Measurements from ENCODE around the gene MEGF10.

Gene MEGF10

GRCh38 chr5:127389601-127390000 lies 99.0 kb downstream of the MEGF10 start:
- H3K27ac ChIP-seq (ENCODE audit: low read depth, low read length) = no peak overlapping the region
- H2AFZ ChIP-seq (ENCODE audit: low read length, unreplicated experiment) = no peak overlapping the region
- no peaks in the 10 kb centered on the region for H3K27me3 ChIP-seq (ENCODE audit: insufficient read depth, low read length)
- no peaks in the 10 kb centered on the region for H3K79me2 ChIP-seq (ENCODE audit: control insufficient read depth, insufficient read depth, low read length, unreplicated experiment)
- H3K4me3 ChIP-seq (ENCODE audit: low read depth, low read length) = no peak overlapping the region
- no peaks in the 10 kb centered on the region for H3K36me3 ChIP-seq (ENCODE audit: insufficient read depth, low read length)
- H3K4me1 ChIP-seq (ENCODE audit: control insufficient read depth, insufficient read depth, low read length, unreplicated experiment) = peaks cover 23% of the 10 kb centered on the region

- peaks cover 10% of the 10 kb centered on the region; the same call in 1 of the 2 replicates for H3K27me3 ChIP-seq (ENCODE audit: insufficient read depth, low read length)
Observed at GRCh38 chr5:127392762-127393161, 102.2 kb downstream of the MEGF10 start.

GRCh38 chr5:127396490-127397155 lies 106.0 kb downstream of the MEGF10 start:
- no peak overlapping the region for H3K27ac ChIP-seq (ENCODE audit: low read depth, low read length)
- H3K4me1 ChIP-seq (ENCODE audit: control insufficient read depth, insufficient read depth, low read length, unreplicated experiment) = no peaks in the 10 kb centered on the region
- no peak overlapping the region for H3K4me3 ChIP-seq (ENCODE audit: low read depth, low read length)
- peaks cover 36% of the 10 kb centered on the region for H3K27me3 ChIP-seq (ENCODE audit: insufficient read depth, low read length)
- H3K79me2 ChIP-seq (ENCODE audit: control insufficient read depth, insufficient read depth, low read length, unreplicated experiment) = no peaks in the 10 kb centered on the region
- H3K36me3 ChIP-seq (ENCODE audit: insufficient read depth, low read length) = no peaks in the 10 kb centered on the region
- no peak overlapping the region for H2AFZ ChIP-seq (ENCODE audit: low read length, unreplicated experiment)

More at GRCh38 chr5:127392762-127393161, 102.2 kb downstream of the MEGF10 start:
- Histone ChIP-seq H3K79me2 (ENCODE audit: control insufficient read depth, insufficient read depth, low read length, unreplicated experiment) (no peaks in the 10 kb centered on the region), H2AFZ (ENCODE audit: low read length, unreplicated experiment) (no peak overlapping the region), H3K4me1 (ENCODE audit: control insufficient read depth, insufficient read depth, low read length, unreplicated experiment) (peaks cover 6% of the 10 kb centered on the region), H3K27ac (ENCODE audit: low read depth, low read length) (no peak overlapping the region), H3K4me3 (ENCODE audit: low read depth, low read length) (no peak overlapping the region), H3K36me3 (ENCODE audit: insufficient read depth, low read length) (no peaks in the 10 kb centered on the region)

GRCh38 chr5:127398508-127398907 lies 107.9 kb downstream of the MEGF10 start:
- Histone ChIP-seq H3K27ac (ENCODE audit: low read depth, low read length) (no peak overlapping the region), H3K79me2 (ENCODE audit: control insufficient read depth, insufficient read depth, low read length, unreplicated experiment) (no peaks in the 10 kb centered on the region), H3K4me3 (ENCODE audit: low read depth, low read length) (no peak overlapping the region), H3K27me3 (ENCODE audit: insufficient read depth, low read length) (peaks cover 38% of the 10 kb centered on the region), H3K36me3 (ENCODE audit: insufficient read depth, low read length) (no peaks in the 10 kb centered on the region), H3K4me1 (ENCODE audit: control insufficient read depth, insufficient read depth, low read length, unreplicated experiment) (no peaks in the 10 kb centered on the region), H2AFZ (ENCODE audit: low read length, unreplicated experiment) (no peak overlapping the region)

GRCh38 chr5:127399068-127399467 lies 108.5 kb downstream of the MEGF10 start:
- H2AFZ ChIP-seq (ENCODE audit: low read length, unreplicated experiment) = no peak overlapping the region
- no peaks in the 10 kb centered on the region for H3K79me2 ChIP-seq (ENCODE audit: control insufficient read depth, insufficient read depth, low read length, unreplicated experiment)
- H3K27ac ChIP-seq (ENCODE audit: low read depth, low read length) = no peak overlapping the region
- H3K36me3 ChIP-seq (ENCODE audit: insufficient read depth, low read length) = no peaks in the 10 kb centered on the region
- no peaks in the 10 kb centered on the region for H3K4me1 ChIP-seq (ENCODE audit: control insufficient read depth, insufficient read depth, low read length, unreplicated experiment)
- peaks cover 38% of the 10 kb centered on the region for H3K27me3 ChIP-seq (ENCODE audit: insufficient read depth, low read length)
- no peak overlapping the region for H3K4me3 ChIP-seq (ENCODE audit: low read depth, low read length)

- no peak overlapping the region for H3K4me3 ChIP-seq (ENCODE audit: low read depth, low read length)
- no peaks in the 10 kb centered on the region for H3K79me2 ChIP-seq (ENCODE audit: control insufficient read depth, insufficient read depth, low read length, unreplicated experiment)
- no peak overlapping the region for H3K27ac ChIP-seq (ENCODE audit: low read depth, low read length)
- no peaks in the 10 kb centered on the region for H3K4me1 ChIP-seq (ENCODE audit: control insufficient read depth, insufficient read depth, low read length, unreplicated experiment)
- H2AFZ ChIP-seq (ENCODE audit: low read length, unreplicated experiment) = no peak overlapping the region
- no peaks in the 10 kb centered on the region for H3K36me3 ChIP-seq (ENCODE audit: insufficient read depth, low read length)
- peaks cover 38% of the 10 kb centered on the region for H3K27me3 ChIP-seq (ENCODE audit: insufficient read depth, low read length)
Observed at GRCh38 chr5:127400539-127400938, 109.9 kb downstream of the MEGF10 start.

GRCh38 chr5:127400946-127401670 lies 110.5 kb downstream of the MEGF10 start:
- Histone ChIP-seq H3K79me2 (ENCODE audit: control insufficient read depth, insufficient read depth, low read length, unreplicated experiment) (no peaks in the 10 kb centered on the region), H3K4me3 (ENCODE audit: low read depth, low read length) (no peak overlapping the region), H3K36me3 (ENCODE audit: insufficient read depth, low read length) (no peaks in the 10 kb centered on the region), H3K27me3 (ENCODE audit: insufficient read depth, low read length) (peaks cover 38% of the 10 kb centered on the region), H2AFZ (ENCODE audit: low read length, unreplicated experiment) (no peak overlapping the region), H3K4me1 (ENCODE audit: control insufficient read depth, insufficient read depth, low read length, unreplicated experiment) (no peaks in the 10 kb centered on the region), H3K27ac (ENCODE audit: low read depth, low read length) (no peak overlapping the region)

GRCh38 chr5:127402361-127402760 lies 111.8 kb downstream of the MEGF10 start:
- no peak overlapping the region for H3K4me3 ChIP-seq (ENCODE audit: low read depth, low read length)

GRCh38 chr5:127404190-127404589 lies 113.6 kb downstream of the MEGF10 start:
- no peak overlapping the region for H3K4me3 ChIP-seq (ENCODE audit: low read depth, low read length)
- H3K36me3 ChIP-seq (ENCODE audit: insufficient read depth, low read length) = no peaks in the 10 kb centered on the region
- H2AFZ ChIP-seq (ENCODE audit: low read length, unreplicated experiment) = no peak overlapping the region

More at GRCh38 chr5:127402361-127402760, 111.8 kb downstream of the MEGF10 start:
- H2AFZ ChIP-seq (ENCODE audit: low read length, unreplicated experiment) = no peak overlapping the region
- H3K79me2 ChIP-seq (ENCODE audit: control insufficient read depth, insufficient read depth, low read length, unreplicated experiment) = no peaks in the 10 kb centered on the region
- no peaks in the 10 kb centered on the region for H3K4me1 ChIP-seq (ENCODE audit: control insufficient read depth, insufficient read depth, low read length, unreplicated experiment)
- no peak overlapping the region for H3K27ac ChIP-seq (ENCODE audit: low read depth, low read length)
- no peaks in the 10 kb centered on the region for H3K36me3 ChIP-seq (ENCODE audit: insufficient read depth, low read length)
- peaks cover 32% of the 10 kb centered on the region for H3K27me3 ChIP-seq (ENCODE audit: insufficient read depth, low read length)

GRCh38 chr5:127406326-127407121 lies 115.9 kb downstream of the MEGF10 start:
- Histone ChIP-seq H3K27ac (ENCODE audit: low read depth, low read length) (no peak overlapping the region), H3K4me3 (ENCODE audit: low read depth, low read length) (no peak overlapping the region), H3K4me1 (ENCODE audit: control insufficient read depth, insufficient read depth, low read length, unreplicated experiment) (peaks cover 11% of the 10 kb centered on the region), H3K79me2 (ENCODE audit: control insufficient read depth, insufficient read depth, low read length, unreplicated experiment) (no peaks in the 10 kb centered on the region), H3K36me3 (ENCODE audit: insufficient read depth, low read length) (no peaks in the 10 kb centered on the region), H3K27me3 (ENCODE audit: insufficient read depth, low read length) (0 out of 2 replicates have a peak, but pooled peaks cover 3% of the 10 kb centered on the region), H2AFZ (ENCODE audit: low read length, unreplicated experiment) (no peak overlapping the region)

More at GRCh38 chr5:127404190-127404589, 113.6 kb downstream of the MEGF10 start:
- no peak overlapping the region for H3K27ac ChIP-seq (ENCODE audit: low read depth, low read length)
- H3K79me2 ChIP-seq (ENCODE audit: control insufficient read depth, insufficient read depth, low read length, unreplicated experiment) = no peaks in the 10 kb centered on the region
- H3K27me3 ChIP-seq (ENCODE audit: insufficient read depth, low read length) = peaks cover 18% of the 10 kb centered on the region
- peaks cover 1% of the 10 kb centered on the region for H3K4me1 ChIP-seq (ENCODE audit: control insufficient read depth, insufficient read depth, low read length, unreplicated experiment)
